Keratinocyte (primary cell): ENCODE results near the gene UBR3.

Source experiments
- EZH2 ChIP-seq: IDR thresholded peaks from one replicate; pipeline ENCODE4 v1.6.1; 2012; ENCODE audit warnings: inconsistent platforms, mild to moderate bottlenecking, low read length, moderate library complexity
- TF ChIP-seq, protein P1 (sequence below), 3 experiments: IDR thresholded peaks in 1 of 3; conservative IDR thresholded peaks in 1 of 3; optimal IDR thresholded peaks in 1 of 3; 2 replicates in 2 of 3; 3 replicates in 1 of 3; pipeline versions ENCODE3 to v1.5.1; 2011; ENCODE audit warnings: low read length in 3 of 3, mild to moderate bottlenecking in 3 of 3, moderate library complexity in 2 of 3, control low read depth in 1 of 3, inconsistent platforms in 1 of 3; ENCODE audit not compliant: insufficient read depth in 2 of 3; ENCODE audit errors: extremely low read depth in 1 of 3

DNA sequence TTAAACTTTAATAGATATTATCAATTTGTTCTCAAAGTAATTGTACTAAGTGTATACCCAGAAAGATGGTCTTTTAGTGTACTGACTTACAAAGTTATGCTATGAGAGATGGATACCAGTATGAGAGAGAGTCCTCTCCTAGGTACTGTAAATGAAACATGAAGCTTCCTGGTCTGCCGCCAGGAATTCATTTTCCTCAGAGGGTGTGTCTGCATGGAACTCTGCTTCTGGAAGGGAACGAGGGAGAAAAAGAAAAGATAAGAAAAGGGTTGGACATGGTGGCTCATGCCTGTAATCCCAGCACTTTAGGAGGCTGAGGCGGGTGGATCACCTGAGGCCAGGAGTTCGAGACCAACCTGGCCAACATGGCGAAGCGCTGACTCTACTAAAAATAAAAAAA, 30.8 kb upstream of the UBR3 start:
- TF ChIP-seq, protein P1, sequence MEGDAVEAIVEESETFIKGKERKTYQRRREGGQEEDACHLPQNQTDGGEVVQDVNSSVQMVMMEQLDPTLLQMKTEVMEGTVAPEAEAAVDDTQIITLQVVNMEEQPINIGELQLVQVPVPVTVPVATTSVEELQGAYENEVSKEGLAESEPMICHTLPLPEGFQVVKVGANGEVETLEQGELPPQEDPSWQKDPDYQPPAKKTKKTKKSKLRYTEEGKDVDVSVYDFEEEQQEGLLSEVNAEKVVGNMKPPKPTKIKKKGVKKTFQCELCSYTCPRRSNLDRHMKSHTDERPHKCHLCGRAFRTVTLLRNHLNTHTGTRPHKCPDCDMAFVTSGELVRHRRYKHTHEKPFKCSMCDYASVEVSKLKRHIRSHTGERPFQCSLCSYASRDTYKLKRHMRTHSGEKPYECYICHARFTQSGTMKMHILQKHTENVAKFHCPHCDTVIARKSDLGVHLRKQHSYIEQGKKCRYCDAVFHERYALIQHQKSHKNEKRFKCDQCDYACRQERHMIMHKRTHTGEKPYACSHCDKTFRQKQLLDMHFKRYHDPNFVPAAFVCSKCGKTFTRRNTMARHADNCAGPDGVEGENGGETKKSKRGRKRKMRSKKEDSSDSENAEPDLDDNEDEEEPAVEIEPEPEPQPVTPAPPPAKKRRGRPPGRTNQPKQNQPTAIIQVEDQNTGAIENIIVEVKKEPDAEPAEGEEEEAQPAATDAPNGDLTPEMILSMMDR (optimal IDR thresholded peaks at IDR 0.05 in 1 of 3, IDR thresholded peaks at IDR 0.05 in 1 of 3, conservative IDR thresholded peaks at IDR 0.05 in 1 of 3; ENCODE audit: extremely low read depth in 1 of 3, insufficient read depth in 2 of 3, low read length in 3 of 3), result no peak
- no peak for TF ChIP-seq EZH2
